Measurements from ENCODE around the gene RGS6.

Gene RGS6

DNA sequence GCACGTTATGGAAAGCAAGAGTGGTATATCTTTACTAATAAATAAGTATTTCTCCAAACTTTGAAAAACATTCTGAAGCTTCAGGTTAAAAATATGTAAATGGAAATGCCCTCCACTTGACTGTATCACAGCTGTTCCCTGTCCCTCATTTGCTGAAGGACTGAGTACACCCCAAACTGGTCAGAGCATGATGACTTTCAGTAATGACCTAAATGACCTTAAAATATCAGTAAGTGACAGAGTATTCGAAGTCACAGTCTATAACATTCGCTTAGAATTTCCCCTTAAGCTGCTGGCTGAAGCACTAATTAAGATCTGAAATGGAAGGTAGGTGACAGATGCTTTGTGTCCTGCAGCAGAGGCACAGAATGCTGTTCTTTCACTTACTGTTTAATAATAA lies 191.5 kb downstream of the RGS6 start:
- no peak for DNase-seq
- intact Hi-C loops (cut with DNase I), result no loop called here

DNA sequence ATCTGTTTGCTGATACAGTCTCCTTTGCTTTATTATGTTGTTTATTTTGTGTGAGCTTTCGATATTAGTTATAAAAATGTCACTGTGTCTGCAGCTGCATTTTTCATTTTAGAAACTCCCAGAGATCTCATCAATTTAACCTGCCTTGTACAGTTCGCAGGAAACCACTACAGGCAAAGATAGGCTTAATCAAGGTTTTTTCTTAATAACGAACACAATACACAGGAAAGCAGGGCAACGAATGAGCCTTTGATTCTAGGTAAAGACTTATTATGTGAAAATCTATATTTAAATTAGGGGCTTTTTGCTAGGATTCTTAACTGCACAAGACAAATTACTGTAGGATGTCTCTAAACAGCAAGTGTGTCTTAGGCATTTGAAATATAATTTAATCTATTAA lies 191.9 kb downstream of the RGS6 start:
- intact Hi-C loops (cut with DNase I), result no loop called here
- no peak for DNase-seq

DNA sequence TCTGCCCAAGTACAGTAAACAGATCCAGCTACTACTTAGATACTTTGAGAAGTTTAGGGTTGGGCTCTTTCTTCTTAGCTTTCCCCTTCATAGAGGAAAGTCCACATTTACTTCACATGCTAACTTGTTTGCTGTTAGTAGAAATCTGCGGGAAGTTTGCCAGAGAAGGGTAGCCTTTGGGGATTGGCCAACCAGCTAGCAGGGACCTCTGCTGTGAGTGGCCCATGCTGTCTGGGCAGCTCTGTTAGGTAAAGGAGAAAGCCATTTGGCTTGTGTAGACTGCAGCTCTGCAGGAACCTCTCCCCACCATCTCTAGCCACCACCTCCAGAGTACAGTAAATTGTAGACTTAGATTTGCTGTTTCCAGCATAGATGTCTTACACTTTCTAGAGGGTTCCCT lies 193.9 kb downstream of the RGS6 start:
- intact Hi-C loops (cut with DNase I), result no loop called here
- DNase-seq, result no peak

DNA sequence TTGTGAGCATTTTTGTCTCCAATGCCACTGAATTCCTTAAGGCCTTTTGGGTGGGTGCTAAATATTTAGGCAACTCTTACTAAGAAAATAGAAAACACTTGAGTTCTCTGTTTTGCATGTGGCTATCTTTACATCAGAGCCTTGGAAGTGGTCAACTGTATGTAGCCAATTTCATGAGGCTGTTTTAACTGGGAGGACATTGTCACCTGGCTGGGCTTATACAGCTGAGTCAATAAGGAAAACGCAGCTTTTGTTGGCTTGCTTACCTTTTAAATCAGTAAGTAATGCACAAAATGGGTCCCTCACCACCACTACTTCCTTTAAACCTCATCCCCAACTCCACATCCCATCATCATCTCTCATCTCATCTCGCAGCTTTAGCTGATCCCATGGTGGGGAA lies 194.3 kb downstream of the RGS6 start:
- no peak for DNase-seq
- intact Hi-C loops (cut with DNase I), result no loop called here

DNA sequence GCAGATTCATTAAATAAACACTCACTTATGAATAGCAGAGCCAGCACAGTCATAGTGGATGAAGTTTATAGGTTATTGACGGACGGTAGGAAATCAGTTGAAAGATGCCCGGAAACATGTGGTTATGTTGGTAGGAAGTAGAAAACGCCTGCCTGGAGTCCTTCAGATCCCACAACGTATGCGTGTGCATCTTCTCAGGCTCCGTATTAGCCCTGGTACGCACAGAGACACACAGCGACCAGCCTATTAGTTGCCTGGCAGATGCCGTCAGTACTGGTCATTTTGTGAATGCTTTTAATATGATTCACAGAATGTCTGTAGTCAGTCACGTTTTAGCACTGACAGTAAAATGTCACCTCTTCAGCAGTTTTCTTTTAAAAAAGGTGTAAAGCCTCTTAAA lies 196.4 kb downstream of the RGS6 start:
- intact Hi-C loops (cut with DNase I), result no loop called here
- DNase-seq, result no peak

DNA sequence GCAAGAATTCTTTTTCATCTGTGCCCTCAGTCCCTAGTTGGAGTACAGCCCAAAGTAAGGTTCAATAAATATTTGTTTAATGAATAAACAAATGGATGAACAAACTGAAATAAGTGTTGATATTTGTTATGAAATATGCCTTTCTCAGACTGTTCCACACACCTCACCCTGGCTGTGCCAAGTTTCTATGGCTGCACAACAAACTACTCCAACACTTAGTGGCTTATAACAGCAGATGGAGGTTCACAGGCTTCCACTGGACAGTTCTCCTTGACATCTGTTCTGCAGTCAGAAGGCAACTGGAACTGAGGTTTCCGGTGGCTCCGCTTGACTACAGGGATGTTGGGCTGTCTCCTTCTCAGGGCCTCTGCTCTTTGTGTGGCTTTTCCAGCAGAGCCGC lies 197.1 kb downstream of the RGS6 start:
- DNase-seq, result peak in 1 of 42 donors; percentile 0
- intact Hi-C loops (cut with DNase I), result no loop called here

DNA sequence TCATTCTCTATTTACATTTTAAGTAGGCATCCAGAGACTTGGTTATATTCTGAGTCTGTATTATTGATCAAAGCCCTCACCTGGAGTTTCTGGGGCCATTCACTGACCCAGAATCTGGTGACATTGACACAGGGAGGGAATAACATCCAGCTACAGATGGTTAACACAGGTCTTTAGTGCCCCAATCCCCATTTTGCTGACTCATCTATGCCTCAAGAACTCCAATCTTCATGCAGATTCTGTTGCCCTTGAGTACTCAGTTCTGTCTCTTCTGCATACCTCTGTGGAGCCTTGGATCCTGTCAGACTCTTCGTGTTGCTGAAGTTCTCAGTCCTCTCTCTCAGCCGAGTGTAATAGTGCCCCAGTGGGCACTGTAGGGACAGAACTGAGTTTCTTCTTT lies 208.9 kb downstream of the RGS6 start:
- no peak for DNase-seq
- intact Hi-C loops (cut with DNase I), result no loop called here

DNA sequence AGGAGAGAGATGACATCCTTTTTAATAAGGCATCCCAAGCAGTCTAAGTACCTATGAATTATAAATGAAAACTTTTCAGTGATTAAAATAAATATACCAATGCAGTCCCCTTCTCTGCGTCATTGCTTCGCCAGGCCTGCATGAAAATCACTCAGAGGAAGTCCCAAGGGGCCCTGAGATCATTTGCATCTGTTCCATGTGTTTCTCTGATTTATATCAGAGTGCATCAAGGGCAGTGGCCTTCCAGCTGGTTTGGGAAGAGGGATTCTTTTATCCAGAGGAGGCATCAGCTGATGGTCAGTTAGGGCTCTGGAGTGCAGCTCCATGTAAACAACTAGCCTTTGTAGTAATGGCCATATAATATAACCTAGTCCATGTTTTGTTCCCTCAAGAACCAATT lies 210.1 kb downstream of the RGS6 start:
- no peak for DNase-seq
- intact Hi-C loops (cut with DNase I), result no loop called here

DNA sequence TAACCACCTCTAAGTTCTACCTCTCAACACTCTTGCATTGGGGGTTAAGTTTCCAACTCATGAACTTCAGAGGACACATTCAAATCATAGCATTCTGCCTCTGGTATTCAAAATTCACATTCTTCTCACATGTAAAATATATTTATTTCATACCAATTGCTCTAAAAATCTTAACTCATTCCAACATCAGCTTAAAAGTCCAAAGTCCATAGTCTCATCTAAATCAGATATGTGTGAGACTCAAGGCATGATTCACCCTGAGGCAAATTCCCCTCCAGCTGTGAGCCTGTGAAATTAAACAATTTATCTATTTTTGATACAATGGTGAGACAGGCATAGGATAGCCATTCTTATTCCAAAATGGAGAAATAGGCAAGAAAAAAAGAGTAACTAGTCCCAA lies 214.0 kb downstream of the RGS6 start:
- intact Hi-C loops (cut with DNase I), result no loop called here
- DNase-seq, result no peak

DNA sequence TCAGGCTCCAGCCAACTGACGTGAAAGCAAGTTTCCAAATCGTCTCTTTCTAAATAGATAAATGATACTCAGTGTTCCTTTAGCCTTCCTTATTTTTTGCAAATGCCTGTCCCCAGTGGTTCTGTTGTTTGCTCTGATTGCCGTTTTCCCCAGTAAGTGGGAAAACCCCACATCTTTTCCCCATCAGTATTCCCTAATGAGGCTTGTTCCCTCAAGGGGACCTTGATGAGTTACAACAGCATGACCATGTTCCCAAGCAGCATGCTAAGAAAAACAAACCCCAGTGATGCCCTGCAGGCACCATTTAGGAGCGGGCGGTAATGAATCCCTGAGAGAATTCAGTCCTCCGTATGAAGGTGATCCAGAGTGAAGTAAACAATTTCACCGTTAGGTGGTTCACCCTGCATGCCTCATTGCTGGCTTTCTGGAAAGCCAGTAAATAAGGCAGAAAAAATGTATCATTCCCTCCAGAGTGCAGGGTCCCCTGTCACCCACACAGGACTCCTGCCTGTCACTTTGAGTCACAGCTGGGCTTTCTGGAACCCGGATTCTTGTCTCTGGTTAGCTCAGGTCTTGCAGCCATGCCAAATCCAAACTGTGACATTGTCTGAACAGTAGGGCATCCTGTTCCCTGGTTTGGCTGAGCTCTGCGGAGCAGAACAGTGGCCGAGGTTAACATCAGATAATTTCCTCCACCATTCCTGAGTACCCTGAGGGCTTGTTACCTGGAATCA lies 222.6 kb downstream of the RGS6 start:
- DNase-seq, result no peak
- intact Hi-C loops (cut with DNase I), result no loop called here

DNA sequence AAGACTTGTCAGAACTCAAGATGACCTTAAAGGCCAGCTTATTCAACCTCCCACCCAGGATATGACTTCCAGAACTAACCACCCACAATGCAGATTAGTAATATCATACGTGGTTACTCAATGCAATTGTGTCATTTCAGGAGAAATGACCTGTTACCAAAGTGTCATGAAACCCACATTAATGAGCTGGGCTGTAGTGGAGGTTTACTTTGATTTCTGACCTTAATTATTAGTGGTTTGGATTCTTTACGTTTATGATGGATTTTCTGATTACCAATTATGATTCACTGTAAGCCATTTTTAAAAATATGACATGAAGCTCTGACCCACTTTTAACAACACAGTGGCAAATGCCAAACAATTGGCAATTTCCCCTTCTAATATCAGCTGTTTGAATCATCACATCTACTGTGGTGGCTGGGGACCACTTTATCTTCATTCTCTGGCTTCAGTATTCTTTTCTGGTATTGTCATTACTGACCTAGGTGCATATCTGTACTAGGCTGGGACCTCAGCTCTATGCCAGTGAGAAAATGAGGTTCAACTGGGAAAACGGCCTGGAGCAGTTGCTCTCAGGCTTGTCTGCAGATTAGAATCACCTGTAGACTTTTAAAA lies 223.3 kb downstream of the RGS6 start:
- intact Hi-C loops (cut with DNase I), result no loop called here
- no peak for DNase-seq

DNA sequence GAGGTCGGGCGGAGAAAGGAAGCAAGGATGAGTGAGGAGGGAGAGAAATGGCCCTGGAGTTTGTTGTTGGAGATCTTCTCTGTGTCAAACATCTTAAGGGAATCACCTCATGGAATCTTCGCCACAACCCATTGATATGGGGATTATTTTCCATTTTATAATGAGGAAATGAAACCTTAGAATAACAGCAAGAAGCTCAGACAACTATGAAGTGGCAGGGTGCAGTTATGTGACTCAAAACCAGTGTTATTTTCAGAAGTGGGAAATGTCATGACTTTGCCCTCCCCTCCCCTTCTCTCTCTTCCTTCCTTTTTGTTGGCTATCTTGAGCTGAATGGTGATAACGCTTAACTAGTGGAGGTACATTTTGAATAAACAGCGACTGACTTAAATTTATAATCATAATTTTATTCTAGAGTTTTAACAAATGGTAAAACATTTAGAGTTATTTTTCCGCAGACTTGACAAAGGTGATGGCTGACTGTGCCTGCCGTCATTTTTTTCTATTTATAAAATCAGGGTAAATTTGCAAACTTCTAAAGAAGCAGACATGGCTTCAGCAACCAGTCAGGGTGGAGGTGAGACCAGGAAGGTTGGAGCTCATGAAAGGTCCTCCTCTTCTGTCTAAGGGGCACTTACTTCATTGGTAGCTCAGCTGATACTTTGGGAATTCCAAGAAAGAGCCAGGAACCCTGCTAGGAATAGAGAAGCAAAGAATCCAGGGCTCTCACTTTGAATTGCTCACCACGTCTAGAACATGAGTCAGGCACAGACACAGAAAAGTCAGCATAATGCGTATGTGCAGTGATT lies 232.4 kb downstream of the RGS6 start:
- DNase-seq, result peak in 1 of 42 donors; percentile 14
- intact Hi-C loops (cut with DNase I), result no loop called here

DNA sequence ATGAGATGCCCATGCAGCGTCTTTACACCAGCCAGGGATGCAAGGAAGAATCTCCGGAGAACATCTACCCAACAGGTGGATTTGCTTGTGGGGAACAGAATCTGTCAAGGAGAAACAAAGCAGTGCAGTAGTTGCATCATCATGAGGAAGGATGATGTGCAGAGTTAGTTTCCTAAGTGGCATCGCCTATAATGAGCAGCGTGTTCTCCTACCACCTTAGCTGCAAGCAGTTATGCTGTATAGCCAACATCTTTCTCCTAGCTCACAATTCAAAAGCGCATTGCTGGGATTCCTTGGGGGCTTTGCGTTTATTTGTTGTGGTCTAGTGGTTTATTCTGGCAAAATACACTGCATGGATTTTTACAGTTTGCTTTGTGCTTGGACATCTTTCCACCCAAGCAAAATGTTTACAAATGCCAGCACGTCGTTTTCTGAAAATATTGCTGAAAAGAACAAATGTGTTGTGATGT lies 233.0 kb downstream of the RGS6 start:
- no peak for DNase-seq

DNA sequence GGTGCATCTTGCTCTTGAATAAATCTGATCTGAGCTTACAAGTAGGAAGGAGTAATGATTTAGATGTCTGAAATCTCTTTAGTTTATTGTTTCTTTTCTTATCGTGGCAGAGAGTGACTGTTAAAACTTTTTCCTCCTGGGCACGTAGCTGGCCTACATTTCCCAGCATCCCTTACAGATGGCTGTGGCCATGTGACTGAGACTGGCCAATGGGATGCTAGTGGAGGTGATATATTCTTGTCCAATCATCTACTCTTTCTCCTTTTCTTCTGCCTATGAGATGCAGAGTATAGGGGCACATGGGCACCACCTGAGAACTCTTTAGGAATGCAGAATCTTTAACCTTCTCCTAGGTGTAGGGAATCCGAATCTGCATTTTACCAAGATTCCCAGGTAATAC lies 237.3 kb downstream of the RGS6 start:
- peak in 2 of 42 donors; percentile 11 to 16 for DNase-seq
- intact Hi-C loops (cut with DNase I), result no loop called here

More for the DNA sequence above, 233.0 kb downstream of the RGS6 start:
- intact Hi-C loops (cut with DNase I), result no loop called here

DNA sequence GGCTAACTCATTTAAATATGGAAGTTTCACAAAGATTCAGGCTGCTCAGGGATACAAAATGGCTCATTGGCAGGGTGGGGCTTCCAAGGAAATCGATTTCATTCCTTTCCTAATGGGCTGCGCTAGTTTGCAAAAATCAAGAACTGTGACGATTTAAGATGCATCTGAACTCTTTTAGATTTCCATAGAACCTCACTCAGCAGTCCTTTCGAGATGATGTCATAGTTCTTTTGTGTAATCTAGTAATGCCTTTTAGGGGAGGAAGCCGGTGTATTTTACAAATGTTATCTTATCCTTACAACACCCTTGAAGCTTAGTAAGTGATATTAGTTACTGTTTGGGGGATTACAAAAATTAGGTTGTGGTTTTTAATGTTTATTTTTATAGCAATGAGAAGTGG lies 239.8 kb downstream of the RGS6 start:
- no peak for DNase-seq
- intact Hi-C loops (cut with DNase I), result no loop called here

DNA sequence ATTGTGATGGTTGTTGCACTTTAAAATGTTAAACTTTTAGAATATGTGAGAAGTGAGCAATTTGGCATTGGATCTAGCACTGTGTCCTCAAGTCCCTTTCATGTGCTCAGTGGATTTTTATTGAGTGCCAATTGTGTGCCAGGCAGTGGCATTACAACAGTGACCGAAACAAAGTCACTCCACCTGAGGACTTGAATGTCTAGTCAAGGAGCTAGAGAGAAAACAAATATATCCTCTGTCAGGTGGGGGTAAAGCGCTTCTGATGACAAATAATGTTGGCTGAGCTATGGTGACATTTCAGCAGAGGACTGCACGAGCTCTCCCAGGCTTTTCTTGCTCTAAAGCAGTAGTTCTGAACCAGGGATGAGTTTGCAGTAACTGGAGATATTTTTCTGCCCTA lies 240.4 kb downstream of the RGS6 start:
- intact Hi-C loops (cut with DNase I), result no loop called here
- DNase-seq, result no peak

DNA sequence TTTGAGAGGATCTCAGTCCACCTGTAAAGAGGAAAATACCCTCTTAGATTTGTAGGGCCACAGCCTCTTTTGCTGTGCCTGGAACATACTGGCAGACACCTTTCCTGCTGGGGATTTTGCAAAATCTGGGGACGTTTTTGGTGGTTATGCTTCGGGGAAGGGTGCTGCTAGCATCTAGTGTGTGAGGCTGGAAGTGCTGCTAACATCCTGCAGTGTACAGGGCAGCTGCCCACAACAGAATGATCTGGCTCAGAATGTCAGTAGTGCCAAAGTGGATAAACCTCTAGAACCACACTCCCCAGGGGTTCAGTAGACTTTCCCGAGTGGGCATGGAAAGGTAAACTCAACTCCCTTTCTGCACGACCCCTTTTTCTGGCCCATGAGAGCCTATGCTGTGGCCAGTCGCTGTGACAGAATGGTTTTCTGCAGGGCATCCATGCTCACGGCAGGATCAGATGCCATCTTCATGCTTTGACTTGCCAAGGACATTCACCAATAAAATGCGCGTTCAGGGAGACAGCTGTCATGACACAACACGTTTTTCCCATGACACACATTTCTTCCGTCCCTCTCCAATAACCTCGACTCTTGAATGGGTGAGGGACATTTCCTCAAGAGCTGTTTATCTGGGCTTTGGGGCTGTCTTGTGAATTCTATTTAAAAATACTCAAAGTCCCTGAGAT lies 240.9 kb downstream of the RGS6 start:
- DNase-seq, result no peak
- intact Hi-C loops (cut with DNase I), result no loop called here

DNA sequence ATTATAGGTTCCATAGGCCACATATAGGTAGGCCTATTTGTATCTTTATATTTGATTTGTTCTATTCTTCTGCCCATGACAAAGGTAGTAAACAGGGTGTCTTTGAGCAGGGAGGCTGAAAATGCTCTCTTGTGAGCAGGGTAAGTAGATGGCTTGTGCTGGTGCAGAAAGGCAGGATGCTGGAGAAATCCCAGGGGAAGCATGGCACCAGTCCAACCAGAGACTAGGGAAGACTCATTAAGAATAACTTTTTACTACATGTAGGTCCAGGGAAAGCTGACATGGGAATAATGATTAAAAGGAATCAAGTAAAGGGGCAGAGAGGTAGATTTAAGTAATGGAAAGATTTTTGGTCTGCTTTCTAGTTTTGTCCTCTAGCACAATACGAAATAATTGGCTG lies 245.0 kb downstream of the RGS6 start:
- intact Hi-C loops (cut with DNase I), result no loop called here
- peak in 1 of 42 donors; percentile 5 for DNase-seq

DNA sequence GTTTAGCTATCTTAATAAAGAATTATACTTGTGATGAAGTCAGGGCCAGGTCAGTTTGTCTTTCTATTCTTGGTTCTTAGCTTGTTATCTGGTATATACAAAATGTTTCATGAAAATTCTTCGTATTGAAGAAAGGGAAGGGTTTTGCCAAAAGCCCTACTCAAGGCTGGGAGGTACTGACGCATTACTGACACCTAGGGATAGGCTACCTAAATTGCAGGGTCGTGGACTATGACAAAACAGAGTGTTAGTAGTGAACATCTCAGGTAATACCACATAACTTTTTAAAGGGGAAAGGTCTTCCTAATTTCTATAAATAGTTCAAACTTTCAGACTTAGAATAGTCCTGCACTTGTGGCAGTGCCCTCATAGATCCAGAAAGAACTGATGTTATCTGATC lies 246.3 kb downstream of the RGS6 start:
- intact Hi-C loops (cut with DNase I), result no loop called here
- no peak for DNase-seq

All from head of caudate nucleus (tissue), 42 donors.